ENCODE data around the gene TSSK2.

The TSSK2 gene

DNA sequence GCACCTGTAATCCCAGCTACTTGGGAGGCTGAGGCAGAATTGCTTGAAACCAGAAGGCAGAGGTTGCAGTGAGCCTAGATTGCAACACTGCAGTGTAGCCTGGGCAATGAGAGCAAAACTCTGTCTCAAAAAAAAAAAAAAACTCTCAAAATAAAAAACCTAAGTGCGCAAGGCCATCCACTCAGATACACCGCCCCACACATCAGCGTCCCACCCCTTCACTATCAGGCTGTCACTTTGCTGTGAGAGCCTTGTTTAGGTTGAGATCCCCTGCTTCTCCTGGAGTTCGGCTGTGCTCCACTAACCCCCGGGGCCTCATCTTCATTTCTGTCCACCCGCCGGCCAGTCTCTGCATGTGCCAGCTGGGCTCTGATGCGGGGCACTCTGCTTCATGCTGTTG, 35.3 kb downstream of the TSSK2 start:
- in situ Hi-C loops (cut with HindIII; ENCODE audit: low sequenced_read_pairs) = no loop called here

DNA sequence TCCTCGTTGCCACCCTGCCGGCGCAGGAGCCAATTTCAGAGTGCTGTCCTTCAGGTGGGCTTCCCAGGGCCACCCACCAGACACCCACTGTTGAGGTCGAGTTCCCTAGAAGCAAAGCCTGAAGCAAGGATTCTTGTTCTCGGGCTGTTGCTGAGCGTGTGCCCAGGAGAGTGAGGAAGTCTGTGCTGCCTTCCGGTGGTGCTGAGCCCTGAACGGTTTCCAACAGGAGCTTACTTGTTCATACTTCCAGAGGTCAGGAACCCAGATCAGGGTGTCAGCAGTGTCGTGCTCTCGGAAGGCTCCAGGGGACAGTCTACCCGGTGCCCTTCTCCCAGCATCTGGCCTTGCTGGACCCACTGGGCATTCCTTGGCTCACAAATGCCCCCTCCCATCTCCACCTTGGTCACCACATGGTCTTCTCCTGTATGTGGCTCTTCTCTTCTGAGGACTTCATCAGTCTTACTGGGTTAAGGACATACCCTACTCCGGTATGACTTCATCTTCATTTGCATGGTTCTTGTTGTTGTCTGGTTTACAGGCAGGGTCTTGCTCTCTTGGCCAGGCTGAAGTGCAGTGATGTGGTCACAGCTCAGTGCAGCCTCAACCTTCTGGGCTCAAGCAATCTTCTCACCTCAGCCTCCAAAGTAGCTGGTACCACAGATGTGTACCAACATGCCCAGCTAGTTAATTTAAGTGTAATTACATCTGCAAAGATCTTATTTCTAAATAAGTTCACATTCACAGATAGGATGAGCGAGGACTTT, 36.2 kb downstream of the TSSK2 start:
- in situ Hi-C loops (cut with HindIII; ENCODE audit: low sequenced_read_pairs) = no loop called here

DNA sequence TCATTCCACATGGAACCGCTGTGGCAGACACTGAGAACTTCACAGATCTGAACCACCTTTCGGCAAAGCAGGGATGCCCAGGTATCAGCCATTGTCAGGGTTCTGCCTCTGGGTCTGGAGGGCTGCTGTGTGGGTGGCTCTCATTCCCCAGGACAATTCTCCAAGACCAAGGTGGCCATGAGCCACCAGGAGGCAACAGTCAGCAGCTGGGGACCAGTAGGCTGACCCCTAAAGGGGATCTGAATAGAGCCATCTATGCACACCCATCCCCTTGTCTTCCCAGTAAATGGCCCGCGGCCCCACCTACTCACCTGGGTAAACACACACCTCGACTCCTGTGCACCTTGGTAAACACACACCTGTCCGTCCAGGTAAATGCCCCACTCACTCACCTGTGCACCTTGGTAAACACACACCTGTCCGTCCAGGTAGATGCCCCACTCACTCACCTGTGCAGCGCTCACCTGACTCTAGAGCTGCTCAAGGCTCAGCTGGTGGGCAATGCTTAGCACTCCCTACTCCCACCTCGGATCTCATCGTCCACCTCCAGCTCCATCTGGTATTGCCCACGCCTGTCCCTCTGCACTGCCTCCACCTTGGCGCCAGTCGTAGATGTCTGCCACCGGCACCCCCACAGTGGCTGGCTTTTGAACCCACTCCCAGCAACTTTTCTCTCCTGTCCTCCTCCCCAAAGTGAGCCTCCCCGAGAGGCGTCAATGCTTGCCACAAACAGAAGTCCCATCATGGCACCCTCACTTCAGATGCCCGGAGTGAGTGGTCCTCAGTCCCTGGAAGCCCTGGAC, 37.2 kb downstream of the TSSK2 start:
- in situ Hi-C loops (cut with HindIII; ENCODE audit: low sequenced_read_pairs) = no loop called here

DNA sequence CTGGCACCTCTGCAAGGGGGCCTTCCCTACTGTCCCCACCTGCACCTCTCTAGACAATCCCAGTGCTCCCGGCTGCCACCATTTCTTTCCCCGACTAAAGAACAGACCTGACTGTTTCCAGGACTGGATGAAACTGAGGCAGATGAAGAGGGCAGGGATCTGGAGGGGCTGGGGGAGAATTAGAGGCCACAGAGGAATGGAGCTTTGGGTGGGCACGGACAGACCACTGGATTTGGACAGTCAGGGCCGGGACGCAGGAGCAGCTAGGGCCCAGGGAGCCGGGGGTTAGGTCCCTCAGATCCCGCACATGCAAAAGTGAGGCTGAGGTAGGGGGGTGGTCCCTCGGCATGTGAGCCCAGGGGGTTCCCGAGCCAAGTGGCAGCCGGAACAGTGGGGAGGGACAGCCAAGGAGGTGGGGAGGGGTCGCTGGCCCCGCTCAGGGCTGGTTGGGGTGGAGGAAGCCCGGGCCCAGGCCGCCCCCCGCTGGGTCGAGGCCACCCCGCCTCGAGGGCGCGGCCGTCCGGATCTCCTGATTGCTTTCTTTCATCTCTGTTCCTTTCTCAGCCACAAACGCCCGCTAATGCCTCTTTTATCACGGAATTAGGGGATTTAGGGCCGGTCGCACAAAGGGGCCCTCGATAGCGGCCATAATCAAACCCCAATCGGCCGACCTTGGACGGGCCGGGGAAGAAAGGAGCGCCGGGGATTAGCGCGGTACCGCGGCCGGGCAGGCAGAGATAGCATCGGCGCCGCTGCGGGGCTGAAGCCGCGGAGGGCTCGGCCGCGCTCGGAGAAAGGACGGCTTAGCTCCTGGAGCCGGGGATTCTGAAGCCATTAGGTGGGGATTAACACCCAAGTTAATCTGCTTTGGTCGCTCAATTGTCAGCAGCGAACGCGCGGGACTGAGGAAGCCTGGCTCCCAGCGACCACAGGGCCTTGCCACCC, 38.2 kb downstream of the TSSK2 start:
- in situ Hi-C loops (cut with HindIII; ENCODE audit: low sequenced_read_pairs) = no loop called here

DNA sequence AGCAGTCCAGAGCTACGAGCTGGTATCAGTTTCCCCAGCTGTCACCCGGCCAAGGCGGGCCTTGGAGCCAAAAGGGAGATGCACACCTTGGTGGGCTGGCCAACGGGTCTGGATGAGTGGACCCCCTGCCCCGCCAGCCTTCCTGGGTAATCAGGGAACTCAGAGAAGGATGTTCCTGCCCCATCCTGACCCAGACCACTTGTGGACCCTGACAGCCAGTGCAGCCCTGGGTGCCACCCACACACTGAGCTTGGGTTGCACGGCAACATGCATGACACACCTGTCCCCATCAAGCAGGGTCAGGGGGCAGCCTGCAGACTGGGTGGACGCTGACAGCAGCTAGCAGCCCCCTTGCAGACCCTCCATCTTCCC, 38.8 kb downstream of the TSSK2 start:
- in situ Hi-C loops (cut with HindIII; ENCODE audit: low sequenced_read_pairs) = no loop called here

DNA sequence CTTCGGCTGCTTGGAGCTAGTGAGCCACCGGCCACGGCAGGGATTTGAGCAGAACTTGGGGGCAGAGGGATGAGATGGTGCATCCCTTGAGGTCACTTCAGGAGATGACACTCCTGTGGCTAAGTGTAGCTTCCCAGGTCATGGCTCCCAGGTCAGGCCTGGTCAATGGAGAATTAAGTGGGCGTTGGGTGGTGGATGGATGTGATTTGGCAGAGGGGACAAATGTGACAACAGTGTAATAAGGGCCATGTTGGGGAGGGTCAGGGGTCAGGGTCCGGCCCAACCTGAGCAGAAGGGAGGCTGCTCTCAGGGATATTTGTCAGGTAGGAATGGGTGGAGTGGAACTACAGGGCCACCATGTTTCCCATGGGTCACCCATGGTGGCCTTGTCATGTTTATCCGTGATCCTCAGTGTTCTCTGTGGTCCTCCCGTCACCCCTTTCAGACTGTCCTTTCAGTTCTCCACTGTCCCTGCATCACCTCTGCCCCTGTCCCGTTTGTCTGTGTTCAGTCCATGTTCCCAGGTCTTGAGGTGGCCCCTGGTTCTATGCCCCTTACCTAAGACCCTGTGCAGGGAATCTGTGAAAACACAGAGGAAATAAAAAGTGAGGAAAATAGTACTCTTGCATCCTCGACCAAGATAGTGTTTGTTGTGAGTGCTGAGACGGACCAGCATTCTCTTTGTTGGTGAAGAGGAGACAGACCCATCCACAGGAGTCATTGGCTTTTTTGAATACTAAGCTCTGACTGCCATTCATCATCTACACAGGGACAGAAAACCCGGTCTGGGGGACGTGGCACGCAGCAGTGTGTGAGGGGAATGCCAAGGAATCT, 41.3 kb downstream of the TSSK2 start:
- in situ Hi-C loops (cut with HindIII; ENCODE audit: low sequenced_read_pairs) = no loop called here

DNA sequence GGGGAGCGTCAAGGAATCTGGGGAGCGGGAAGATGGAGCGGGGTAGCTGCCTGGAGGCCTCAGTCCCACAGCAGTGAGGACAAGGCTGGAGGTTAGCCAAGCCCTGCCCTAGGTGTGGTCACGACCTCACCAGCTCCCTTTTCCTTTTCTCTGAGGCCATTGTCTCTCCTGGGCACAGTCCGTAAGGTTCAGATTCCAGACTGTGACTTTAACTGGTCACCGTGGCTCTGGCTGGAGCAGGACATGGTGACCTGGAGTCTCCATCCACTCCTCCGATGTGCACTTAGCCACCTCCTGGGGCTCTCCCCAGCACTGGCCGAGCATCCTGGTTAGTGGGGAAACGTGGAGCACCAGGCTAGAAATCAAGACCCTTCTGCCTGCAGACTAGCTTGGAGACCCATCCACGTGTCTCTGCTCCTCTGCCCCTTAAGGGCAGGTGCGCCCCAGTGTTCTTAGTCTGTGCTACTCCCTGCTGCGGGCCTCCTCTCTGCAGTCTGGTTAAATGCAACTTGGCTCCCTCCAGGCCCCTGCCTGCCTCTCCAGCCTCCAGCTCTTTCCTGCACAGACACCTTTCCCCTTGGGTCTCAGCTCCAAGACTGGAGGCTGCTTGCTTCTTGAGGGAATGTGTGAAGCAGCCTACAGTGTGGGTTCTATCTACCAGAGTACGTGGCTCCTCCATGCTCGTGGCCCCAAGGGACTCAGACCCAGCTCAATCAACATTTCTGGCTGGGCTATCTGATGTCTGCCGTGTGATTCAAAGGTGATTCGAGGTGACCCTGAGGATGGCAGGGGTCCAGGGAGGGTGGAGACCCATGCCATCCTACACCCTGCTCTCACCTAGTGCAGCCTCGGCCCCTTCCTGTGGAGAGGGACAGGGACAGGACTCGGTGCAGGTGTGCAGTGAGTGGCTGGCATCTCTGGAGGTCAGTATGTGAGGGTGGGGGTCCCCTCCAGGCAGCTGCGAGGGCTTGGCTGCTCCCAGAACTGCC, 42.2 kb downstream of the TSSK2 start:
- in situ Hi-C loops (cut with HindIII; ENCODE audit: low sequenced_read_pairs) = no loop called here

DNA sequence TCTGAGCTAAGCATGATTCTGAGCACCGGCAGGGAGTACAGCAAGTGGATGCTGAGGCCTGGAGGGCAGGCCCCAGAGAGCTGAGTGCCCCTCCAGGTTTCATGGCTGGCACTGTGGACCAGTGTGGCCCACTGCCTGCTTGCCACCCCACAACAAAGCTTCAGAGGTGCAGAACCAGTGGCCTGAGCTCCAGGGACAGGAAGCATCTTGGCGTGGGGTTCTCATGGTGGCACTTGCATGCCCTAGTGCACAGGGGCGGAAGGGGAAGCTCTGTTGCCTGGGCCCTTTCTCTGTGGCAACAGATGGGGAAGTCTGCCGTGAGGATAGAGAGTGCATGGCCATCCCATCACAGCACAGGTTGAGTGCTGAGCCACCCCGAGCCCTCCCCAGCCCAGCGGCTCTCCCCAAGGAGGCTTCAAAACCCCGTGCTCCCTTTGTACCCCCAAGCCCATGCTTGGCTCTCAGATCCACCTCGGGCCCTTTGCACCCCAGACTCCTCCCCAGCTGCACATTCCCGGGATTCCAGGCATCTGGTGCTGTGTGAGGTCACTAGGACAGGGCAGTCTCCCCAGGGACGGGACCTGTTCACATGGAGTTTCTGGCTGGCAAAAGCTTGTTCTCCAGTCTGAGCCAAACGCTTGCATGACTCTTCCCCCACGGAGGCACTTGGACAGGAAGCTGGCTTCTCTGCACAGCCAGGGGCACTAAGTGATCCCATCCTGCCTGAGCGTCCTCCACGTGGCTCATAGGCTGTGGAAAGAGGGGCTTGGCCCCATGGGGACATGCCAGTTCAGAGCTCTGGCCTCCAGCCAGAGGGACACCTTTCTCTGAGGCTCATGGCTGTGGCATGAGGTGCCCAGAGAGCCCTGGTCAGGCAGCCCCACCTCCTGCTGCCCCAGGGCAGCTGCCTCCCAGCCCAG, 43.3 kb downstream of the TSSK2 start:
- in situ Hi-C loops (cut with HindIII; ENCODE audit: low sequenced_read_pairs) = no loop called here

DNA sequence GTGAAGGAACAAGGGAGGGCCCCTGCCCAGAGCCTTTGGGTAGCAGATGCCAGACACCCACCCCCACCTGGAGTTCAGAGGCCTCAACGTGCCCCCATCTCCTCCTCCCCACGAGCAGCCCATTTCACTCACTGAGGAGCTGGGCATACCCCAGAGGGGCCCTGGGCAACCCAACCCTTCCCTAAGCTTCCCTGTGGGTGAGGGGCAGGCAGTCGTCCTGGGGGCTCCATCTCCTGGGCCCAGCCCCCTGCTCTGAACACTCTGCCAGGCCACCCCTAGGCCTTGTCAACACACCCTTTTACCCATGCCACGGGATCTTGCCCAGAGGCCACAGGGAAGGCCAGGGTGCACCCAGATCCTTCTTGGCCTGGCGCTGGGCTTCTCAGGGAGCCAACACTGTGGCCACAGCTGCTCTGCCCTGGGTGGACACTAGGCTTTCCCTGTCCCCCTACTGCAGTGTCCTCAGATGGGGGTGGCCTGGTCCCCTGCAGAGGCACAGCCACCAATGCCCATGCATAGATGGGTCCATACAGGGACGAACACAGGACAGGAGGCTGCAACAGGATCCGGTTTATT, 44.0 kb downstream of the TSSK2 start:
- in situ Hi-C loops (cut with HindIII; ENCODE audit: low sequenced_read_pairs) = no loop called here

DNA sequence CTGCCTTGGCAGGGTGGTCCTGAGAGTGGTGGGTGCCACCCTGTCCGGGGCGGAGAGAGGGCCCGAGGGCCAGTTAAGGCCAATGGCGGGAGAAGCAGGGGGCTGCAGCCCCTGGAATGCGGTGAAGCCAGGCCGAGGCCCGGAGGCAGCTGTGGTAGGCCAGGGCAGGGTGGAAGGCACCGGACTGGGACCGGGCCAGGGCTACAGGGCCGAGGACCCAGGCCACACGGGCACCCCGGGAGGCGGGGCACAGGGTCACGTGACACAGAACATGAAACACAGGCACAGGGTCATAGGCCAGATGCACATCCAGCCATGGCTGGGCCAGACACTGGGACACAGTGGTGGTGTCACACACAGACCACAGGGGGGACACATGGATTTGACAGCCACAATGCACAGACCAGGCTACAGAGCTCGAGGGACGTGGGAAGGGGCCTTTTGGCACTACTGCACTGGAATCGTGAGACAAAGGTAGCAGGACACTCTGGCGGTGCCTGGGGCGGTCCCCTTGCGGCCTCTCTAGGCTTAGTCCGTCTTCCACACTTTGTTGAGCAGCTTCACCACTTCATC, 44.6 kb downstream of the TSSK2 start:
- in situ Hi-C loops (cut with HindIII; ENCODE audit: low sequenced_read_pairs) = no loop called here

DNA sequence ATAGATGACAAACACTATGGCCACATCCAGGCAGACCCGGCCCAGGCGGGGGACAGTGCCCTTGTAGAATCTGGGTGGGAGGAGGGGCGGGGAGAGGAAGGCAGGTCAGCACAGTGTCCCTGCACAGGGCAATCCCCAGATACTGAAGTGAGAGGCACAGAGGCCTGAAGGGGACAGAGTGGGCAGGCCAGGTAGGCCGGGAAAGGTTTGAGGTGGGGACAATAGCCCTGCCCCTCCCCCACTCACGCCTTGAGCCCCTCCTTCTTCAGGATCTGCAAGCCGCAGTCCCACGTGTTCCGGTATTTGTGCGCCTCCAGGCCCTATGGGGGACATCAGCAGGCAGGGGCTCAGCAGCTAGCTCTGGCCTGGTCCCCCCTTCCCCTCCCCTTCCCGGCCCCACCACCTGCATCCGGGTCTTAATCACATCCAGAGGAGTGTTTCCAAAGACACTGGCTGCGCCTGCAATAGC, 45.1 kb downstream of the TSSK2 start:
- in situ Hi-C loops (cut with HindIII; ENCODE audit: low sequenced_read_pairs) = no loop called here

DNA sequence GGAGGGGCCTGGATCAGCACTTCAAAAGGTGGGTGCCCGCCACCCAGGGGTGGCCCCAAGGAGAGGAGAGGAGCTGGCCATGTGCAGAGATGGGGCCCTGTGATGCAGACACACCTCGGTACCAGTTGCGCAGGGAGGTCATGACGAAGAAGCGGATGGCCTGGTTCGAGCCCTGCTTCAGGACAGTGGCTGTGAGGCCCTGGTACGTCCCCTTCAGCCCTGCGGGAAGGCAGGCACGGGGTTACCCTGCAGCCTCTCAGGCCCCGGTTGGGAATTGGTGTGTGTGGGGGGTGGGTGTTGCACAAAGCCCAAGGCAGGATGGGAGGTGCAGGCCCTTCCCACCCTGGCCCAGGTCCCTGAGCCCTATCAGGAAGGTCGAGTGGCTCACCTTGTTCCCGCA, 45.6 kb downstream of the TSSK2 start:
- in situ Hi-C loops (cut with HindIII; ENCODE audit: low sequenced_read_pairs) = no loop called here

DNA sequence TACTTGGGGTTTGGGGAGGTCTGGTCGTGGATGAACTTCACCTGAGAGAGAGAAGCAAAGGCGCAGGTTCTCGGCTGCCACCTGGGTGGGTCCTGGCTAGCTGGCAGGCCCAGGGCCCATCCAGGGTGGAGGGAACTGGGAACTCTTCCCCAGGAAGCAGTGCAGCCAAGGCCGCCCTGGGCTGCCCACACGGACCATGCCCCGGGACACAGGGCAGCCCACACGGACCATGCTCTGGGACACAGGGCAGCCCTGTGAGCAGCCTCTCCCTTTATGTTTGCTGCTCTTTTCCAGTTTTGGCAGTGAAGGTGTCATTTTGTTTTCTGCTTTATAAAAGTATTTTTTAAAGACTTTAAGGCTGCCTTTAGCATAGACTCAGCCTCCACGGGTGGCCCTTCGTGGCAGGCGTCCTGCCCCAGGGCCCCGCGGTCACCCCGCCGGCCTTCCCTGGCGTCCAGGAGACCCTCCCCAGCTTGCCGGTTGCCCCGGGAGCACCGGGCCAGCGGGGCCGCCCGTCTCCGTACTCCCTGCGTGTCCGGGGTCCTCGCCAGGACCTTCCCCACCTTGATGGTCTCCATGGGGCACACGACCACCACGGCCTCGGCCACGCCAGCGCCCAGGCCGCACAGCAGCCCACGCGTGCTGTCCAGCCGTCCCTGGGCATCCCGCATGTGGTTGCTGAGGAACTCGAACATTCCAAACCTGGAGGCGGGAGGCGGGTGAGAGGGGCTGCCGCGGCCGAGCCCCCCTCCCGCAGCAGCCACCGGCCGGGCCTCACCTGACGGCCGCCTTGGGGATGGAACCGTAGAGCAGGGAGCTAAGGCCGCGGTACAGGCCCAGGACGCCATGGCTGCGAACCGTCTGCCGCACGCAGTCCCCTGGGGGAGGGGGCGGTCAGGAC, 46.3 kb downstream of the TSSK2 start:
- in situ Hi-C loops (cut with HindIII; ENCODE audit: low sequenced_read_pairs) = no loop called here

DNA sequence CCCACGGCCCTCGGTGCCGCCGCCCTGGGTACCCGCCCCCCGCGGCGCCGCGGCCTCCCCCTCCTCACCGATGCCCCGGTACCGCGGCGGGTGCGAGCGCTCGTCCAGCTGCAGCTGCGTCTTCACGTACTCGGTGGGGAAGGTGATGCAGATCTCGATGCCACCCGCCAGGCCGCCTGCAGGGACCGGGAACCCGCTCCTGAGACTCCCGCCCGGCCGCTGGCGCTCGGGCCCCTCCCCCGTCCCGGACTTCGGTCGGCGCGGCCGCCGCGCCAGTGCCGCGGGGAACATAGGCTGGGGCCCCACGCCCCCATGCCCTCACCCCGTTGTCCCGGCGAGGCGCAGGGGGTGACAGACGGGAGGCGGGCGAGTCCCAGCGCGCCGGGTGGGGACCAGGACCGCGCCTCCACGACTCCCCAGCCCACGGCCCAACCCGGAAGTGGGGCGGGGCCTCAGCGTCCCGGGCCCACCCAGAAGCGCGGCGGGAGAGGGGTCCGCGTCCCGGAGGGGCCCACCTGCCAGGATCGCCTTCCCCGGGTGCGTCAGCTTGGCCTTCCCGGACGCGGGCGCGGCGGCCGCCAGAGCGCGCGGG, 47.1 kb downstream of the TSSK2 start:
- in situ Hi-C loops (cut with HindIII; ENCODE audit: low sequenced_read_pairs) = no loop called here

DNA sequence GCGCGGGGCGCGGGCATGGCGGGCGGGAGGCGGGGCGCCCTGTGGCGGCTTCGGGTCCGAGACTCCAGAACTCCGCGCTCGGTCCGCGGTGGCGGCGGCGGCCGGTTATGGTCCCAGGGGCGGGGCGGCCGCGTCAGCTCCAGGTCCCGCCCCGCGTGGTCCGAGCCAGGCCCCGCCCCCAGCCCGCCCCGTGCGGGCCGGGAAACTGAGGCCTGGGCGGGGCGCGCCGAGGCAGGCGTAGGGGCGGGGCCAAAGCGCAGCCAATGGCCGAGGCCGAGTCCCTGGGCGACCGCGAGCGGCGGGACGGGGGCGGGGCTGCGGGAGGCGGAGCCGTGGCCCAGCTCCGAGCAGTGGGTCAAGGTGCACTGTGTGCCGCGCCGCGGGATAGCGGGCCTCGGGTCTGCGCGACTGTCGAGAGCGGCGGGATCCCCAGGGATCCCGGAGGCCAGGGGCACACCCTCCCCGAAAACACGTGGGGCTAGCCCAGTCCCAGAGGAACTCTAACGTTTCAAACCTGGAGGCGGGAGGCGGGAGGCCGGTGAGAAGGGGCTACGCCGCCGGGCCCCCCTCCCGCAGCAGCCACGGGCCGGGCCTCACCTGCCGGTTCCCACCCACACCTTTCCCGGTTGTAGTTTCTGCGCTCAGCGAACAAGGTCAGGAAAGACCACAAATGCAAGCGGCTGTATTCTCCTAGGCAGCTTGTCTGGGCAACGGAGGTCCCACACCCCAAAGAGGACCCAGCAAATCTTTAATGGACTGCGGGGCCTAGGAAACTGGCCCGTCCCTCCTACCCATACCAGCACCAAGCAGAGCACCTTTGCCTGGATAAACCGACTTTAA, 47.8 kb downstream of the TSSK2 start, which contains the start of gene SLC25A1:
TSS of gene SLC25A1 (minus strand) at position 80 of the 840 bp plus-strand sequence. CDS start at position 17, 63 bp downstream.
- in situ Hi-C loops (cut with HindIII; ENCODE audit: low sequenced_read_pairs) = no loop called here

Measured in endothelial cell of hepatic sinusoid (primary cell).